NCI-H460 (cell line): Measurements from ENCODE around the gene FOXP2. TPM values are rescaled to one million over a fixed set of nuclear protein-coding genes. Genes with fewer than 3 reads are reported as not detected.

Experiments
- DNase-seq: peaks from one replicate; pipeline ENCODE4 v3.0.0-alpha.2; 2016; ENCODE audit warnings: low read depth; ENCODE audit errors: extremely low read depth
- total RNA-seq: library from RNA; depleted of rRNA; stranded (reverse); fragments of >200 nt; shearing (Covaris generic); gene quantifications from 2 replicates; pipeline ENCODE4 v1.2.3, GENCODE V29; 2014

FOXP2 gene
- total RNA-seq, 1 experiment from 2014 or later, result not detected

GRCh38 chr7:114648680-114649079 is 234.1 kb downstream of the FOXP2 start:
- DNase-seq, result no peak

- no peak for DNase-seq
Observed at GRCh38 chr7:114649689-114650088, 235.1 kb downstream of the FOXP2 start.

GRCh38 chr7:114650491-114650890 is 235.9 kb downstream of the FOXP2 start:
- DNase-seq, result no peak

- no peak for DNase-seq
Observed at GRCh38 chr7:114652041-114652440, 237.4 kb downstream of the FOXP2 start.

GRCh38 chr7:114653364-114654088 is 238.9 kb downstream of the FOXP2 start:
- DNase-seq, result no peak

- DNase-seq, result no peak
Observed at GRCh38 chr7:114656466-114656865, 241.9 kb downstream of the FOXP2 start.

GRCh38 chr7:114657279-114657678 is 242.7 kb downstream of the FOXP2 start:
- no peak for DNase-seq

- DNase-seq, result no peak
Observed at GRCh38 chr7:114658216-114658615, 243.6 kb downstream of the FOXP2 start.

- no peak for DNase-seq
Observed at GRCh38 chr7:114659409-114660125, 245.0 kb downstream of the FOXP2 start.

- no peak for DNase-seq
Observed at GRCh38 chr7:114660126-114660486, 245.5 kb downstream of the FOXP2 start.

- DNase-seq, result no peak
Observed at GRCh38 chr7:114660753-114661152, 246.1 kb downstream of the FOXP2 start.

GRCh38 chr7:114662002-114662677 is 247.5 kb downstream of the FOXP2 start:
- no peak for DNase-seq

GRCh38 chr7:114663502-114663901 is 248.9 kb downstream of the FOXP2 start:
- DNase-seq, result peak; percentile 35

- DNase-seq, result no peak
Observed at GRCh38 chr7:114670676-114671075, 256.1 kb downstream of the FOXP2 start.

GRCh38 chr7:114671563-114672123 is 257.0 kb downstream of the FOXP2 start:
- no peak for DNase-seq

- DNase-seq, result no peak
Observed at GRCh38 chr7:114678116-114678515, 263.5 kb downstream of the FOXP2 start.

GRCh38 chr7:114687238-114687637 is 272.6 kb downstream of the FOXP2 start:
- no peak for DNase-seq

GRCh38 chr7:114688443-114689055 is 273.9 kb downstream of the FOXP2 start:
- DNase-seq, result no peak

GRCh38 chr7:114689406-114689805 is 274.8 kb downstream of the FOXP2 start:
- no peak for DNase-seq

- DNase-seq, result no peak
Observed at GRCh38 chr7:114691605-114692004, 277.0 kb downstream of the FOXP2 start.

- no peak for DNase-seq
Observed at GRCh38 chr7:114695182-114695581, 280.6 kb downstream of the FOXP2 start.
